RWPE2 (cell line): ENCODE results near the gene GNAI3.
A peak's percentile ranks its signal among the peaks of the same experiment; 100 is the strongest.

ENCODE experiments used
- ATAC-seq: fragments of 200-7000 bp; cut with Tn5 transposase; 3 replicates; pipeline ENCODE4 v1.9.1; 2021; ENCODE audit warnings: low read depth
- DNase-seq: peaks from one replicate; pipeline ENCODE4 v3.0.0-alpha.2; 2020; ENCODE audit warnings: low spot score
- H3K27ac ChIP-seq: fragments of 450-650 bp; 2 replicates; pipeline ENCODE4 v1.5.1; 2017; ENCODE audit warnings: mild to moderate bottlenecking; ENCODE audit not compliant: poor library complexity, severe bottlenecking
- H3K27me3 ChIP-seq: fragments of 250-450 bp; sonication (Bioruptor Pico); 2 replicates; pipeline ENCODE4 v1.5.1; 2021; ENCODE audit warnings: mild to moderate bottlenecking, moderate library complexity; ENCODE audit not compliant: insufficient read depth, poor library complexity, severe bottlenecking
- H3K36me3 ChIP-seq: fragments of 250-450 bp; sonication (Bioruptor Pico); 2 replicates; pipeline ENCODE4 v1.5.1; 2020; ENCODE audit warnings: low read depth, mild to moderate bottlenecking, moderate library complexity
- H3K4me1 ChIP-seq: fragments of 250-450 bp; sonication (Bioruptor Pico); 2 replicates; pipeline ENCODE4 v1.5.1; 2021; ENCODE audit warnings: mild to moderate bottlenecking, moderate library complexity; ENCODE audit not compliant: insufficient read depth, poor library complexity, severe bottlenecking
- H3K4me3 ChIP-seq: fragments of 250-450 bp; sonication (Bioruptor Pico); 2 replicates; pipeline ENCODE4 v1.5.1; 2021; ENCODE audit warnings: mild to moderate bottlenecking, moderate library complexity; ENCODE audit not compliant: severe bottlenecking
- H3K9me3 ChIP-seq: fragments of 250-450 bp; sonication (Bioruptor Pico); 2 replicates; pipeline ENCODE4 v1.5.1; 2021; ENCODE audit warnings: mild to moderate bottlenecking, moderate library complexity; ENCODE audit not compliant: severe bottlenecking
- TF ChIP-seq, protein P1 (sequence below): fragments of 450-650 bp; IDR thresholded peaks from one replicate; pipeline ENCODE4 v1.5.1; 2017; ENCODE audit warnings: mild to moderate bottlenecking, moderate library complexity; ENCODE audit not compliant: poor library complexity, severe bottlenecking

Gene GNAI3

DNA sequence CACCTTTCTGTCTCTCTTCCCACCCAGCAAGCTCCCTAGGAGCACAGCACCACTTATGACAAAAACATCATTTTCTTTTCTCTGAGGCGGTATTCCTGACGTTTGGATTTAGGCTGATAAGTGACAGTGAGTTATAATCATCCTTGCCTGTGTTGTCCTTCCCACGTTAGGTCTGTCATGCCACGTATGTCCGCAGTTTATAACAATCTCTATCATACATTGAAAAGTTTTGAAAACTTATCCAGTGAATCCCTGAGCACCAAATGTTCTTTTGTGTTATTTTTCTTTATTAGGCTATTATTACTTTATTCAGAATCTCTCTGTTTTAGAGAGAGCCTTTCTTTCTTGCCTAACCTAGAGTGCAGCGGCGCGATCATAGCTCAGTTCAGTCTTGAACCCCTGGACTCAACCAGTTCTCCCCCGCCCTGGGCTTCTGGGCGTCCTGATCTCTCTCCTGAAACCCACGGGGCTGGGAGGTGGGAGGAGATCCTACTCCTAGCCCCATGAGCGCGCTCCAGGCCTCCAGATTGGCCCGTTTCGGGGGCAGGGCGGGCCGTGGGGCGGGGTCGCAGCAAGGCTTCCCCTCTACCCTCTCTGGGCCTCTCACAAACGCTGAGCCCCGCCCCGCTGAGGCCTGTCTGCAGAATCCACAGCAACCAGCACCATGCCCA lies 119.2 kb downstream of the GNAI3 start, which contains the start of gene GSTM2:
Gene GSTM2 (plus strand): TSS at position 606 of the 671 bp plus-strand sequence. CDS start 59 bp downstream, at position 665.
- no peak for DNase-seq
- H3K27me3 ChIP-seq: no peaks in the 10 kb centered on the region
- H3K4me3 ChIP-seq: no peak within 1 kb of the TSS
- H3K9me3 ChIP-seq: no peaks in the 10 kb centered on the region
- peaks cover 3% of the 10 kb centered on the region for H3K4me1 ChIP-seq
- no peak within 1 kb of the TSS for H3K27ac ChIP-seq
- TF ChIP-seq, protein P1, sequence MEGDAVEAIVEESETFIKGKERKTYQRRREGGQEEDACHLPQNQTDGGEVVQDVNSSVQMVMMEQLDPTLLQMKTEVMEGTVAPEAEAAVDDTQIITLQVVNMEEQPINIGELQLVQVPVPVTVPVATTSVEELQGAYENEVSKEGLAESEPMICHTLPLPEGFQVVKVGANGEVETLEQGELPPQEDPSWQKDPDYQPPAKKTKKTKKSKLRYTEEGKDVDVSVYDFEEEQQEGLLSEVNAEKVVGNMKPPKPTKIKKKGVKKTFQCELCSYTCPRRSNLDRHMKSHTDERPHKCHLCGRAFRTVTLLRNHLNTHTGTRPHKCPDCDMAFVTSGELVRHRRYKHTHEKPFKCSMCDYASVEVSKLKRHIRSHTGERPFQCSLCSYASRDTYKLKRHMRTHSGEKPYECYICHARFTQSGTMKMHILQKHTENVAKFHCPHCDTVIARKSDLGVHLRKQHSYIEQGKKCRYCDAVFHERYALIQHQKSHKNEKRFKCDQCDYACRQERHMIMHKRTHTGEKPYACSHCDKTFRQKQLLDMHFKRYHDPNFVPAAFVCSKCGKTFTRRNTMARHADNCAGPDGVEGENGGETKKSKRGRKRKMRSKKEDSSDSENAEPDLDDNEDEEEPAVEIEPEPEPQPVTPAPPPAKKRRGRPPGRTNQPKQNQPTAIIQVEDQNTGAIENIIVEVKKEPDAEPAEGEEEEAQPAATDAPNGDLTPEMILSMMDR: no peak
- H3K36me3 ChIP-seq: no peaks in the 10 kb centered on the region
- peak; percentile 71 for ATAC-seq
